Fibroblast of skin of back (primary cell): ENCODE data around the gene MPP4.
A peak's percentile ranks its signal among the peaks of the same experiment; 100 is the strongest.
"Not testable (repeated sequence)": the region's sequence is repeated elsewhere in the genome, so short reads cannot be mapped to it uniquely, and the experiment has no call there.

Experiments
- DNase-seq: peaks from one replicate; pipeline ENCODE4 v3.0.0-alpha.2; 2013

The MPP4 gene

DNA sequence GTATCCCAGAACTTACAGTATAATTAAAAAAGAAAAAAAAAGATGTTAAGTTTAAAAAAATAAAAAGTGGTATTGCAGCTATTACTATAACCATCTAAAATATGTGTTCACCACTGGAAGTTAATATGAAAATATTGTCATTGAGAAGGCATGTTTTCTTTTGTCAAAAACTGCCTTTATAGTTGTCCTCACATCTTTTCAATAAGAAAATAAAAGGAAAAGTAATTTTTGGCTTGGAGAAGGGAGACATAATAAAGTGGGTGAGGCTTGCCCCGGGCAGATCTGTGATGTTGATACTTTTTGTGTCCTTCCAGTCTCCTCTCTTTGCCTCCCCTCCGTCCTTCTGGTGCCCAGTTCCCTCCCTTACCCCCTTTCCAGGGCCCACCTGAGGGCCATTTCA lies 24.9 kb downstream of the MPP4 start:
- DNase-seq = peak; percentile 77

DNA sequence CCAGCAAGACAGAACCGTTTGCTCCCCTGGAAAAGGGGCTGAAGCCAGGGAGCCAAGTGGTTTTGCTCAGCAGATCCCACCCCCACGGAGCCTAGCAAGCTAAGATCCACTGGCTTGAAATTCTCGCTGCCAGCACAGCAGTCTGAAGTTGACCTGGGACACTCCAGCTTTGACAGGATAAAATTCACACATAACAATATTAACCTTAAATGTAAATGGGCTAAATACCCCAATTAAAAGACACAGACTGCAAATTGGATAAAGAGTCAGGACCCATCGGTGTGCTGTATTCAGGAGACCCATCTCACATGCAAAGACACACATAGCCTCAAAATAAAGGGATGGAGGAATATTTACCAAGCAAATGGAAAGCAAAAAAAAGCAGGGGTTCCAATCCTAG lies 27.2 kb downstream of the MPP4 start:
- not testable (repeated sequence) for DNase-seq

DNA sequence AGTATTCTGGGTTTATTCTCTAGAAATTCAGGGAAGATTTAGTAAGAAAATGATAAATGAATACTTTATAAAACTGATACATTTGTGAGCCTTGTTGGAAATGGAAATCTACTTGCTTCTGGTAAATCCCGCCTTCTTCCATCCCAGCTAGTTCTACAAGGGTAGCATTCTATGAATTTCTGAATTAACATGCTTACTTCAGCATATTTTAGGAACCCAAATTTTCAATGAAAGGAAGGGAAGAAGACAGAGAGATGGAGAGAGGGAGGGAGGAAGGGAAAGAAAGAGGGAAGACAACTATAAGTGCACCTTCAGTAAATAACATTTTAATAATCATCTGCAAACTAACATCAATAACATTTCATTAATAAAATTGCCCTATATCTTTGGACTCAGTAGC lies 28.6 kb downstream of the MPP4 start:
- no peak for DNase-seq

DNA sequence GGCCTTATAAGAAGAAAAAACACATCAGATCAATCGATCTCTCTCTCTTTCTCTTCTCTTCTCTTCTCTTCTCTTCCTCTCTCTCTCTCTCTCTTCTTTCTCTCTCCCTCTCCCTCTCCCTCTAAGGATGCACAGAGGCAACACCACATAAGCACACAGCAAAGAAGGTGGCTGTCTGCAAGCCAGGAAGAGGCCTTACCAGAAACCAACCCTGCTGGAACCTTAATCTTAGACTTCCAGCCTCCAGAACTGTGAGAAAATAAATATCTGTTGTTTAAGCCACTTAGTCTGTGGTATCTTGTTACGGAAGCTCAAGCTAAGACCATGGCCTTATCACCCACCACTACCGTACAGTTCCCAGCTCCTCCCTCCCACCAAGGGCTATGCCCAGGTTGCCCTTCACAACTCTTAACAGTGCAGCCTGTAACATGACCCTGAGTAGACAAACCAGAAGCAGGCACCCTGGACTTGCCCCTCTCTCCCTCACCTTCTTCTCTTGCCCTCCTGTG lies 30.0 kb downstream of the MPP4 start:
- no peak for DNase-seq

DNA sequence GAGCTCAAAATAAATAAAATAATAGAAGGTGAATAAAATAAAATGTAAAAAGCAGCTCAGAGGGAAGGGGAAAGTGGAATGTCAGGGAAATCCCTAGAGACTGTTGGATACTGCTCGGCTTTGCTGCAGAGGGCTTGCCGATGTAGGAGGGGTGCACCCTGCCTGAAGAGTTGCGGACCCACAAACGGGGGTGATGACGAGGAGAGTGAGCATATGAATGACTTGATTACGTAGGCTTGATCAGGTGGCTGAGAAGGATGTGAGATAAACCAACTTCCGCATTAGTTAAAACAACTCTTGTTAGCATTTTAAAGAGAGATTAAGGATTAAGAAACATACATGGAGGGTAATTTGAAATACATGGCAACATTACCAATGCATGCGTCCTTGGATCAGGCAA lies 34.1 kb downstream of the MPP4 start:
- no peak for DNase-seq

DNA sequence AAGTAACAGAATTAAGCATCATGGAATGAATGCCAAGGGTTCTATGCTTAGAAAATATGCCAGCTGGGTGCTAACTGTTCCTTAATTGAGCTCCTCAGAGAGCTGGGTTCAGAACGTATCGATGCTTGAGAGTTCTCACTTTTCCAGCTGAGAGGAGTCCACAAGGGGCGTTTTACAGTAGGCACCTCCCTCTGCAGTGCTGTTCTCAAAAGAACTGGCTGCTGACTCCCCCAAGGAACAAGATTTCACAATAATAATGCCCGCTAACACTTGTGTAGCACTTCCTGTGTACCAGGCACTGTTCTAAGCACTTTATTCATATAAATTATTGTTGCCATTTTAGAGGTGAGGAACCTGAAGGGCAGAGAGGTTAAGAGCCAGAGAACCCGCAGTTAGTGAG lies 37.1 kb downstream of the MPP4 start:
- no peak for DNase-seq

DNA sequence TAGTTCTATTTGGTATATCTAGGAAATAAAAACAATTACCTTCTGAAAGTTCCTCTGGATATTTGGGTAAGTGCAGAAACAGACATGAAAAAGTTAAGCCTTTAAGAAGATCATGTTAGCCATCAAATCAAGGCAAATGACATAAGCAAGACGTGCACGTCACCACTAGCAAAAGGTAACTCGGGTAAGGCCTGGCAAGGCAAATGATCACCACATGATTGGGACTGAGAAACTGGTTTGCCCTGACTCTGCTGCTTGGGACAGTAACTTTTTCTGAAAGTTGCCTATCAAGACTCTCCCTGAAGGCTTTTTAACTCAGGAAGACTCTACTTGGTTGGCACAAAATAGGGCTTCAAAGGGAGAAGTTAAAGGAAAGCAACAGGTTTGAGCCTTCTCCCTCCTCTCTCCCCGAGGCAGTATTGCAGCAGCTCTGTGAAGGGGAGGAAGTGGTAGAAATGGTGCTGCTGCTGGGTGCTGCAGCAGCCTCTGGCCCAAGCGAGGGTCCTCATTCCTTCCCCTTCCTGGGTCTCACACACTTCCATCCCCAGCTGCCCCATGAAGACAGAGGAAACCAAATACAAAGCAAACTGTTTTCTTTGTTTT lies 38.0 kb downstream of the MPP4 start:
- DNase-seq = no peak

DNA sequence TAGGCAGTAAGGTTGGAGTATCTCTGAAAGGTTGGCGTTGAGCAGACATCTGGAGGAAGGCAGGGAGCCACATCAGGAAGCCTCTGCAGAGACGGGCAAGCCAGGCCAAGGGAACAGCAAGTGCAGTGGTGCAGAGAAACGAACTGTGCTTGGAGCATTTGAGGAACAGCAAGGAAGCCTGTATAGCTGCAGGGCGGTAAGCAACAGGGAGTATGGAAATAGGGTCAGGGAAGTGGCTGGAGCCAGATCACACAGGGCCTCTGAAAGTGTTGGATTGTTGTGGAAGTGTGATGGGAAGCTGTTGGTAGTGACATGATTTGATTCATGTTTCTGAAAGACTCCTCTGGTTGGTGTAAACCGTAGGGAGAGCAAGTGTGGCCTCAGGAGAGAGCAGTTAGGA lies 41.7 kb downstream of the MPP4 start:
- no peak for DNase-seq

DNA sequence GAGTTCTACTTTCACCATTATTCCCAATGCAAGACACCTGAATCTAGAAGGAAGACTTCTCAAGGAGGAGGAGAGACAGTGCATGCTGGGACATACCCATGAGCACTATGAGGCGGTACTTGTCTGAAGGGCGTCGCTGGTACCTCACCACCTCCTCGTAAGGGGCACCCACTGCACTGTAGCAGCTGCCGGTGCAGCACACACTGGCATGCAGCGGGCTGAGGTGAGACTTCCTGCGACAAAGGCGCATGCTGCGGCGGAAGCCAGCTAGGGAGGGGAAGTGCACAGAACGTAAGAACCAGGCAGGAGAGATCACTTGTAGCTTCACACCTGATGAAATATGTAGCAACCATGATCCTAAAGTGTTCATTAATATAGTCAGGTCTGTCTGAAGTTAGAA lies 42.3 kb downstream of the MPP4 start:
- DNase-seq = no peak

DNA sequence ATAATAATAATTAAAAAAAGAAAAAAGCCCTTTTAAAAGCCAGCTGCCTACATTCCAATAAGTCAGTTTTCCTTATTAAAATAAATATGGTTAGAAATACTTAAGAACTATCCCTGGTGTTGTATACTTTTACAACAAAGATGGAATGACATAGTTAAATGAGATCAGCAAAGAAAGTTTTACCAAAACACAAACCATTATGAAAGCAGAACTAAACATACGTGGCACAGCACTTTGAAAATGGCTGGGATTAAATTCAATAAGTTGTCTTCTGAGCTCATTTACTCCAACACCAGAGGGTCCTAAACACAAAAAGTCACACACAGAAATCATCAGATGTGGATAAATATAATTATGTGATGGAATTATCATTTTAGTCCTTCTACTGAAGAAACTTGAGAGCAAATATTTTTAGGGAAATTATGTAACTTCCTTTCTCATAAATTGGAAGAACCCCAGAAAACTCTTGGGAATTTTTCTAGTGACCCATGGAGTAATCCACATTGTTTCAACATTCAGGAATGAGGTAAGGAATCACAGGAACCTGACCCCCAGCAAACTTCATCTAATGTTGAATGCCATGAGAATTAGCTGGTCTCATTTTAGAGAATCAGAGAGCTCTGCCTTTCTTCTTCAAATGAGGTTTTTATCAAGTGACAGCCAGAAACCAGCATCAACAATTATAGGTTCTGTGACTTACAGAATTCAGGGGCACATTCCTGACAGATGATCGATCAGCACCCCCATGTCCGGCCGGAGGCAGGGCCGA lies 43.6 kb downstream of the MPP4 start:
- peak; percentile 95 for DNase-seq

DNA sequence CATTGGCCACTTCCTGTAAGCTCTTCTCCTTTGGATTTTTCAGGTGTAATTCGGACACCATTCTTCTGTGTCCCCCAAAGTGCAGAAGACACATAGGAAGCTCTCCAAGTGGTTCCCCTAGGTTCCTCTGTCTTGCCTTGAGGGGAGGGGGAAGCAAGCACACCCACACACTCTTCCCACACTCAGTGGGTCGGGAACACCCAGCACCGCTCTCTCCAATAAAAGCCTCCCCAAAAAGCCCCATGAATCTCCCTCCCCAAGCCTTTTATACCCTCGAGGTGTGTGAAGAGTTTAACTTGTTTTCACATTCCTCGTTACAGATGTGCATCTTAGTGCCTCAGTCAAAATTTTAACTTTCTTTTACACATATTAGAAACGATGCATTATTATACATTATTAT lies 45.2 kb downstream of the MPP4 start:
- DNase-seq = no peak

DNA sequence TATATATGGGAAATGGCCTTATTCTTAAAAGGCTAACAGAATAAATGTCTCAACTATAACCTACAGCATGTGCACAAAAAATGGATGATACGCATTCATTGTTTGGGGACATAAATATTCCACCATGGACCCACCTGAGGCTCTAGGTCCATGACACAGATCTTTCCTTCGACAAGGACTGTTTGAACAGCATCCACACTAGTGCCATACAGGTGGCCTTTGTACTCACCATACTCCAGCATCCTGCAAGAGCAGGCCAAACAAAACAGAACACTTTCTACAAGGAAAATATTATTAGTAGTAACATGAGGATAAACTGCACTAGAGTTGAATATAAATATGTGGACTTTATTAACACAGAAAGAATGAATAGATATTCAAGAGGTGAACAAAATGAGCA lies 49.0 kb downstream of the MPP4 start:
- DNase-seq = no peak

DNA sequence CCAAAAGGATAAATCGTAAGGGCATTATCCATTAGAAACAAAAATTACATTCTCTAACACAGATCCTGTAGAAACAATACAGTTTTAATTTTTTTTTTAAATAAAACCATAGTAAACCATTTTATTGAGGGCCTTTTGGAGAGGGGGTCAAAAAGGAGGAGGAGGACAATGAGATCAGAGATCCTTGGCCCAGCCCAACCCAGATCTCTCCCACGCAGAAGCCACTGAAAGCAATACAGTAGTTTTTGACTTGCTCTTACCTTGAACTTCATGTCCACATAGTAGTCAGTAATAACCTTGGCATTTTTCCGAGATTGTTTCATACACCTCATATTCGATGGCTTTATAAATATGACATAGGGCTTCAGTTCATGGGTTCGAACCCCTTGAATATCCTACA lies 51.0 kb downstream of the MPP4 start:
- DNase-seq = no peak

DNA sequence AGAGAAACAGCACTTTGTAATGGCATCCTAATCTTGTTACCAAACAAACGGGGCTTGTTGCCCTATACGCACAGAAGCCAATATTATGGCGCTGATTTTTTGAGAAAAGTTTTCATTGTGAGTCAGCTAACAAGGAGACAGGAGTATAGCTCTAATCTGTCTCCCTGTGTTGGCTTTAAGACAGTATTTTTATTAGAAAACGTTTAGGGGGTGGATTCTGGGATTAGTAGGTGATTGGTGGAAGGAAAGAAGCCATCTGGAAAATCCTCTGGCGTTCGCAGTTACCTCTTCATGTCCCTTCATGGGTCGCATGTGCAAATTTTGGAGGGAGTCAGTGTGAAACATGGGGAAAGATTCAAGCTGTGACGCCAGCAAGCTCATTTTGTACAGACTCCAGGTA lies 54.4 kb downstream of the MPP4 start:
- DNase-seq = peak; percentile 47

DNA sequence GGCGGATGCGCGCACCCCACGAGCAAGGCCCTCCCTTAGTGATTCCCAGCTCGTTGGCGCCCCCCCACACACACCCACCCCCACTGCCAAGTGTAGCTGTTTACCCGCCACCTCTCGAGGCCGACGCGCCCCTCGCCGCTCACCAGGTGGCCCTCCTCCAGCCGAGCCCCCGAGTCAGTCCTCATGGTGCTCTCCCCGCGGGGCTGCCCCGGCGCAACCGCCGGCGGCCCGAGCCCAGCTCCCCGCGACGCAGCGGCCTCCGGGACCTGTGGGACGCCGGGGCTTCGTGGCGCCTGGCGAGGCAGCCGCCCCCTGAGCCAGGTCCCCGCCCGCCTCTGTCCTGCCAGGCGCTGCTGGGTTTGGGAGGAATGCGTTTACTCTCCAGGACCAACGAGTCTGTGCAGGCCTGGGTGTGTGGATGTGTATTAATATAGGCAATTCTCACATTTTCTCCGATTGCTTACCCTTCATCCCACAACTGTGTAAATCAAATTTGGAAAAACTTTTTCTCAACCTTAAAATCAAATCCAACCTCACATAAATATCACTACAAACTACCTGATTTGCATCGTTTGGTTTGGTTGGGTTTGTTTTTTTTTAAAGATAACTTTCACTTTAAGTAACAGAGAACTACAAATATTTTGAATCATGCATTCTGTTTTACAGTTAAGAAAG lies 55.1 kb downstream of the MPP4 start, which contains the start of gene TMEM237:
TSS of gene TMEM237 (minus strand) at position 288 of the 675 bp plus-strand sequence. CDS start at position 185, 103 bp downstream.
- DNase-seq = peak; percentile 54

DNA sequence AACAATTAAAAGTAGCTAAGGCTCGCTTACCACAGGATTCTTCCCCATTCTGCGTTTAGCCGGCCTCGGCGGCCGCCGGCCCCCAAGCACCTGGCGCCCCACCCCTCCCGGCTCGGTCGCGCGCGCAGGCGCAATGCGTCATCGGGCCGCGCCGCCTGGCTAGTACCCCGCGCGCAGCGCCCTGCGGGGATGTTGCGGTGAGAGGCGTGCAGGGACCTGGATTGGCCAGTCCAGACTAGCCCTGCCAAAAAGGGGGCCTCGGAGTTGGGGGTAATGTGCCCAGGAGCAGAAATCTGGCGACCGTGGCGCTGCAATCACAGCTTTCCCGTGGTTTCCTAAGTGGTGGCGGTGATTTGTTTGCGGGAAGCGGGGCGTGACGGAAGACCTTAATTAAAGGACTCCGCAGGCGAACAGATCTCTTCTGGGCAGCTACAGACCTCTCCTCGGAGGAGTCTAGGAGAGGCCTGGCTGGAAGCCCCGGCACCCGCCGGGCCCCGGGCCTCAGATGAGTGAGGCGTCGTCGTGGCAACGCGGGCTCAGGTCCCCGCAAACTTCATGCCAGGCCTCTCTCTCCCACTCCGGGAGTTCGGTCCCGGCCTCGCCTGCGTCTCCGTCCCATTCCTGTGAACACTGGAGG lies 55.7 kb downstream of the MPP4 start:
- DNase-seq = peak; percentile 81

DNA sequence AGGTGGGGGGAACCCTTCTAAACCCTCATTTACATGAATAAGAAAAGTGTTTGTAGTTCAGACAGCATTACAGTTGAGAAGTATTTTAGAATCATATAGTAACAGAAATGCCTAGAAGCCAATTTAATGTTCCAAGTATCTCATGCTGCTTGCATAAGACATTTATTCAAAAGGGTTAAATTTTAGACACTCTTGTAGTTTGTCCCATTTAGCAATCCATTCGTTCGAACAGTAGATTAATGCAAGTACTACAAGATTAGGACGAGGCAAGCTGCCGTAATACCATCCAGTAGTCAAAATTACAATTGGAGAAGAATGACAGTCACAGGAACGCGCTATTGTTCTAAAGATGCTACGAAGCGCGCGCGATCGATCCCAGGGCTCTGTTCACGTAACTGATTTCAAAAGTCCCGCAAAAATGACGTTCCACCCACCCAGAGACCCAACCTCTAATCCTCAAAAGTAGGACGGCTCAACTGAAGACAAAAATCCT lies 56.3 kb downstream of the MPP4 start:
- no peak for DNase-seq

DNA sequence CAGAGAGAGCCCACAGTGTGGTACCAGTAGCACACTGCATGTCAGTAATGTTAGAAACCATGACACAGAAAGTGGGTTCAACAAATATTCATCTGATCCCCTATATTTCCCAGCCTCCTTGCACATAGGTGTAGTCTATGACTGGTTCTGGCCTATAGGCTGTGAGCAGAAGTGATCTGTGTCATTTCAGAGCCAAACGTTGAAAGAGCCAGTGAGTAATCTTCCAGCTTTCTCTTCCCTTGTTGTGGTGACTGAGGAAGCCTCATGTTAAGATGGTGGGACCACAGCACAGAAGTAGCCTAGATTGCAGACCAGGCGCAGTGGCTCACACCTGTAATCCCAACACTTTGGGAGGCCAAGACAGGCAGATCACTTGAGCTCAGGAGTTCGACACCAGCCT lies 59.2 kb downstream of the MPP4 start:
- no peak for DNase-seq

DNA sequence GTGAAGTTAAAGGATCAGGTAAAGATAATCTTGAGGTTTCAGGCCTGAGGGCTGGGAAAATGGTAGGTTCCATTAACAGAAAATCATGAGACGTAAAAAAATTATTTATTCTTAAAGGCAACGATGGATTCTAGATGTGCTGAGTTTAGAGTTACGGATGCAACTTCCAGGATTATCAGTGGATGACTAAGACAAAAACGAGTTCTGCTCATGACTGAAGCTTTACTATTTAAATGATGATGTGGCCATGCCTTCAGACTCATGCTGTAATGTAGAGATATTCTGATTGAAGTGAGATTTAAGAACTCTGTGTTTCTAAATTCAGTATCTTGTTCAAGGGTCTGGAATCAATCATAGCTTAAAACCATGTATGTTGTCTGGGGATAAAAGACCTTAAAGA lies 60.1 kb downstream of the MPP4 start:
- DNase-seq = no peak

DNA sequence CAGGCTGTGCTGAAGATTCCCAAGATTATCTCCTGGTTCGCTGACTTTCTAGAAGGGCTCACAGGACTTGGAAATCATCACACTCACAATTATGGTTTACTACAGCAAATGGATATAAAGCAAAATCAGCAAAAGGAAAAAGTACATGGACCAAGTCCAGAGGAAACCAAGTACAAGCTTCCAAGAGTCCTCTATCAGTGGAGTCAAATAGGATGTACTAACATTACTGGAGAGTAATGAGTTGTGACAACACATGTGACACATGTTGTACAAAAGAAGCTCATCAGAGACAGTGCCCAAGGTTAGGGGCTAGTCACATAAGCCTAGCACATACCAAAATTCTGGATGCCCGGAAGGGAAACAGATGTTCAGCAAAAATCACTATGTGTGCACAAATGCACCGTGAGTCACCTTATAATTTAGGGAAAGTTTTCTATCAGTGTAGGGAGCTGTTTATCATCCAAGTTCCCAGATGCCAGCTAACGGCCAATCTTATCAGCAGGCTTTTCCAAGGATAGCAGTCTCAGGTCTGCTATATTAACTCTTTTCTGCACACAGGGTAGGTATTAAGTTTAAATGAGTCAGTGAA lies 64.7 kb downstream of the MPP4 start:
- DNase-seq = no peak

DNA sequence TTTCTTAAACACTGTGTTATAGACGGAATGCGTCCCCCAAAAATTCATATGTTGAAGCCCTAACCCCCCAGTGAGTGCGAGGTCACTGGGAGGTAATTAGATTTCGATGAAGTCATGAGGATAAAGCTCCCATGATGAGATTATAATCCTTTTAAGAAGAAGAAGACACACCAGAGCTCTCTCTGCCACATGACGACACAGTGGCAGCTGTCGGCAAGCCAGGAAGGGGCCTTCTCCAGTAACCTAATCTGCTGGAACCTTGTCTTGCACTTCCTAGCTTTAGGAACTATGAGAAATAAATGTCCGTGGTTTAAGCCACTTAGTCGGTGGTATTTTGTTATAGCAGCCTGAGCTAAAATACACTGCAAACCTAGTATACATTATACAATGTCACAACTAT lies 67.4 kb downstream of the MPP4 start:
- DNase-seq = no peak

DNA sequence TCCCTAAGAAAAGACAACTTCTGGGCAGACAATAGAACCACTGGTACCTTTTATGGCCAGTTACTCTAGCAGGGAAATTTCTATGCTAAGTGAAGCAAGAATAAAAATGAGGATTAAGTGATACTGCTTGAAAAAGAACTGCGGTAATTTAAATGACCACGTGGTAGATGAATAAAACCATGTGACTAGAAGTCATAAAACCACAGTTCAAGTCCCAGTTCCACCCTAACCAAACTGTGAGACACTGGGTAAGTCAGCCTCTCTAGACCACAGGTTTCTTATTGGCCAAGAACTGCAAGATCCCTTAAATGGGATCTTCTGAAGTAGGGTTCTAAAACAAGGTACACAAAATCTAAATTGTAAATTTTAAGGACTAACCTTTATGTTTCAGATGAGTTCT lies 67.9 kb downstream of the MPP4 start:
- DNase-seq = no peak

DNA sequence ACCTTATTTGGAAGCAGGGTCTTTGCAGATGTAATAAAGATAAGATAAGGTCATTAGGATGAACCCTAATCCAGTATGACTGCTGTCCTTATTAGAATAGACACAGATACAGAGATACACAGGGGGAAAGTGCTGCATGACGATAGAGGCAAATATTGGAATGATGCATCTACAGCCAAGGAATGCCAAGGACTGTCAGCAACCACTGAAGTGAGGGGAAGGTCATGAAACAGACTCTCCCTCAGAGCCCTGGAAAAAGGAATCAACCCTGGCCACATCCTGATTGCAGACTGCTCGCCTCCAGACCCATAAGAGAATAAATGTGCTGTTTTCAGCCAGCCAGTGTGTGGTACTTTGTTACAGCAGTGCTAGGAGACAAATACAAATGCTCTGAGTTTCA lies 69.9 kb downstream of the MPP4 start:
- DNase-seq = no peak
